HG03378 (cell line): ENCODE measurements around the gene TMEM181.

Source experiments
- ATAC-seq: cut with Tn5 transposase; IDR thresholded peaks from one replicate; pipeline ENCODE4 v1.9.1; 2021; ENCODE audit warnings: mild to moderate bottlenecking, moderate library complexity; ENCODE audit not compliant: unreplicated experiment

The TMEM181 gene

DNA sequence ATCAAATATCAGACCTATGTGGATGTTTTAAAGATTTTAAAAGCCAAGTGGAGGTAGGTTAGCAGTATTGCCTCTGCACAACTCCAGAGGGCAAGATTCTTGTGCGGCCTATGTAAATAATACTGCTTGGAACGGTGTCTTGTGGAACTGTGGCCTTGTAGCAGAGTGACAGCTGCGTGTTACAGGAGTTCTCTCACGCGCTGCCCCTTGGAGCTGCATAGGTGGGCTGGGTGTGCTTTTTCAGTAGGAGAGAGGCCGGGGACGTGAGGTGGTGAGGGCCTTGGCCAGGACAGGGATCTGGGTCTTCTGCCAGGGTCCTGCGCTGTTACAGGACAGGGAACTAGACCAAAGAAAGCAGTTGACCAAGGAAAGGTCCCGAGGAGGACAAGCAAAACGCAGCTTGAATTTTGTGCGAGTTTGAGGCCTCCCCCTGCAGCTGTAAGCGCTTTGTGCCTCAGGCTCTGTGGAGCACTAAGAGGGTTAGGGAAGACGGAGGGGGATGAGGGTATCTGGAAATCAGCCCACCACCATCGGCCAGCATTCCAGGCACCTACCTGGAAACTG, 1.5 kb downstream of the TMEM181 start:
- ATAC-seq = no peak

DNA sequence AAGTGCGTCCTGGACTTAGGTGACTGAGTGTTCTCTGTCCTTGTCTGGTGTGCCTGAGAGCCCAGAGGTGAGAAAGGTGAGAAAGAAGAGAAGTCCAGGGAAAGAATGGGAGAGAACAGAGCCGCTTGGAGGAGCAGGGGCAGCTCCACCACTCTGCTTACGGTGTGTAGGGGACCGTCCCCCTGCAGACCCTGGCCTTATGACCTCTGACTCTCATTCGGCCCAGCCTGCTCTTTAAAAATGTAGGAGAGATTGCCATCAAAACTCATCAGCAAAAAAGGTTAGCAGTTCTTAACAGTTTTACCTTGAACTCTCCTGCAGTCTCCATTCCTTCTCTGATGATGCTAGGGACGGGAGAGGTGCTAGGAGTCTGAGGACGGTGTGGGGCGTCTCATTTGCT, 2.0 kb downstream of the TMEM181 start:
- no peak for ATAC-seq

DNA sequence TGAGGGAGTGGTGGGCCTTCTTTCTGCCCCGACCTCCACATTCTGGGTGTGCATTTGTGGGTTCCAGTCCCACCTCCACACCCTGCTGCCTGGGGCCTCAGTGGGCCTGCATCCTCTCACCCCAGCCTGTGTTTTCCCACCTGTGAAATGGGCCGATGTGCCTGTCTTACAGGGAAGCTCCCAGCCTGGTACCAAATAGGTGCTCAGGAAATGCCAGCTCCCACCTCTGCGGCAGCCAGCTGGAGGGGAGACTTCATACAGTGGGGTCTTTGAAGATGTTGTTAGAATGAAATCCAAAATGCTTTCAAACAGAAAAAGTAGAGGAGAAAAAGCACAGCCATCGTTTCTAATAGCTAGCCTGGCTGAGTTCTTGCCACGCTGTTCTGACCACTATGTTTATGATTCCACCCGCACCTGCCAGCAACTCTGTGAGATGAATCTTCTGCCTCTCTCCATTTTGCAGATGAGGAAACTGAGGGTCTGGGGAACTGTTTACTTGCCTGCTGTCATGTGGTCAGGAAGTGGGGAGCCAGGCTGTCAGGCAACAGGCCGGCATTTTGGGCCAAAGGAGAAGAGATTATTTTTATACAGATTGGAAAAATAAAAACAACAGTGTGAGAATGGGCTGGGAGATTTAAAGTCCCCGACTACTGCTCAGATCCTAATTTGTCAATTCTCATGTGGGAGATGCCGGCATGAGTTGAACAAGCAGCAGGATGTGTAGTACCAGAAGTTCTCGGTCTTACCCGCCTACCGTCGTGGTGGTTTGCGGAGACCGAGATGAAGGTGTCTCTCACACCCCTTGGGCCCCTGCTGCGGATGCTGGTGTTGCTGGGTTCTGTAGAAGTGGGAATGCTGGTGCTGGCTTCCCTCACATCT, 4.6 kb downstream of the TMEM181 start:
- ATAC-seq = no peak

DNA sequence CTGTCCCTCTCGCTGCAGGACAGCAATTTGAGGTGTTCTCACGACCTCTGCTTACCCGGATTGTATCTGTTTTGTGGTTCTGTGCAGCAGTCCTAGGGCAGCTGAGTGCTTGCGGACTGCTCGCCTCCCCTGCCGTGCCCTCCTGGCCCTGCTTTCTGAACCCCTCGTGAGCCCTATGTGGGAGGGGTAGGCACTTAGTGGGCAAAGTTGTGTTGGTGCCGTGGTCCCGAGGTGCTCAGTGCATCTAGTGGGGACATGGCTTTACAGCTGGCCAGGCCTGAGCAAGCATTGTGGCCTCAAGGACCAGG, 5.2 kb downstream of the TMEM181 start:
- ATAC-seq = no peak

DNA sequence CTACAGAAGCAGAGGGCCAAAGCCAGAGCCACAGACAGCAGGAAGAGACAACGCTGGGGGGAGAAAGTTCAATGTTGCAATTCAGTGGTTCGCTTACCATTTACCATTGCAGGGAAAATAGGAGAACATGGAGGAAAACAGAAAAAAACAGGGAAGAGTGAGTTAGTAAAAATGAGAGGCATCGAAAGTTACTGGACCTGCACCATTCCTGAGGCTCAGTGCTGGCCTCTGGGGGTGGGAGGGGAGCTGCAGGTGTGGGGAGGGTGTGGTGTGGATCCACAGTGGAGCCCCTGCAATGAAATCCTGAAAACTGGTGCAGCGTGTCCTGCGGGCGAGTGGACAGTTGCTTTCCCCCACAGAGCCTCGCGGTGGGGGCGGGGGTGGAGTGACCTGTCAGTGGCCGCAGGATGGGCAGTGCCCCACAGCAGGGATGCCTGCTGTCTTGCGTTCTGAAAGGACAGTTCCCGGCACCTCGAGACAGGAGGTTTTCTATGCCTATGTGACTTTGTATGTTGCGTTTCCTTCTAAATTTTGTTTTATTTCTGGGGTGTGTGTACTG, 5.7 kb downstream of the TMEM181 start:
- no peak for ATAC-seq

DNA sequence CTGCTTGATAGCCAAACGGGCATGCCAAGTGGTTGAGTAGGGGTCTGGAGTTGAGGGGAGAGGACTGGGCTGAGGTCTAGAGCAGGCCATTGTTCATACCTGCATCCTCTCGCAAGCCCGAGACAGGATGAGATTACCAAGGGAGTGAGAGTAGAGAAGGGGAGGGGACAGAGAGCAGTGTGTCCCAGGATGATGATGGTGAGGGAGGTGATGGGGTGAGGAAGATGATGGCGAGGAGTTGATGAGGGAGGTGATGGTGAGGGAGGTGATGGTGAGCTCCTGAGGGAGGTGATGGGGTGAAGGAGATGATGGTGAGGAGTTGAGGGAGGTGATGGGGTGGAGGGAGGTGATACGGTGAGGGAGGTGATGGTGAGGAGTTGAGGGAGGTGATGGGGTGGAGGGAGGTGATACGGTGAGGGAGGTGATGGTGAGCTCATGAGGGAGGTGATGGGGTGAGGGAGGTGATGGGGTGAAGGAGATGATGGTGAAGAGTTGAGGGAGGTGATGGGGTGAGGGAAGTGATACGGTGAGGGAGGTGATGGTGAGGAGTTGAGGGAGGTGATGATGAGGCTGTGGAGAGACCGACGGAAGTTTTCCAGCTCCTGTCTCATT, 6.4 kb downstream of the TMEM181 start:
- ATAC-seq = no peak

DNA sequence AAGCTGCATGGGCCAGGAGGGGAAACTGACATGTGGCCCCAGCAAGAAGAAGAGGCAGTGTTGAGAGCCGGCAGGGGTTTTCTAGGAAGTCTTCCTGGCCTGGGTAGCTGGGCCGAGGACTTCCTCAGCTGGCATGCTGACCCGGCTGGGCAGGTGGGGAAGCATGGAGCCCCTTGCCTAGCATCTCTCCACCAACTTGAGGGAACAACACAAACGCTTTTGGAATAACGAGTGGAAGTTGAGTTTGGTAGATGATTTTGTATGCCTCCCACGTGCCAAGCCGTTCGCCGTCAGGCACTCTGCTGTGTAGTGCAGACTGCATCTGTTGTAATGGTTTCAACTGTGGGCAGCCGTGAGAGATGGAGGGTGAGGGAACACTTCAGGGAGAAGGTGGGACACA, 7.3 kb downstream of the TMEM181 start:
- no peak for ATAC-seq

DNA sequence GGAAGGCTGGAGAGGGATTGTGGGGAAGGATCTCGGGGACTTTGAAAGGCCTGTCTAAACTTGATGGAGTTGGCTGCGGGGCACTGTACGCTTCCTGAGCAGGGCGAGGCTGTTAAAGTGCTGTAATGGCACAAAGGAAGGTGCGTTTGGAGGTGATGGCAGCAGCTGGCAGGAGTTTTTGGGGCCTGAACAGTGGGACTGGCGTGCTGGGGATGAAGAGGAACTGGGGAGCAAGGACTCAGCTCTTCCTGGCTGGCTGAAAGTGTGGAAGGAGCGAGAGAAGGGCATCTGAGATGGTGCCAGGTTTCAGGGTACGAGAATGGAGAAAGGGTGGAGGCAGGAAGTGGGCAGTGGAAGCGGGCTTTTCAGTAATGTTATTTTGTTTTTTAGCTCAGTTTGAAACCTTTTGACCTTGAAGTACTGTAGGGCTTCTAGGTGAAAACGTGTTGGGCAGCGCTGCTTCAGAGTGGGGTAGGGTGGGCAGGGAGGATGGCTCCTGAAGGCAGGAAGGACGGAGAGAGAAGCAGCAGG, 8.0 kb downstream of the TMEM181 start:
- no peak for ATAC-seq

DNA sequence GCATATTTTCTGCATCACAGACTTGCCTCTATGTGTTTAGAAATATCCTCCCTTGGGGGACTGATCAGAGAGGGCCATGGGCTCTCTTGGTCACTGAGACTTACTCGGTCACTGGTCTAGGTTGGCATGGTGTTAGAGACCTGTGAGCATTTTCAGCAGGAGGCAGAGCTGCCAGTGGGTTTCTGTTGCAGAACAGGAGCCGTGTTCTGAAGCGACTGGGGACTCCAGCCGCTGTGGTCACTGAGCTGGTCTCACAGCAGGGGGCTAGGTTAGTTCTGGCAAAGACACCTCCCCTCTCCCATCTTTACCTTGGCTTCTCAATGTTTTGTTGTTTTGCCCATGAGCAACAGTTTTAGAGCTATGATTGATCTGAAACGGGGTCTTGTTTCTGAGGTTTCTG, 8.7 kb downstream of the TMEM181 start:
- no peak for ATAC-seq

DNA sequence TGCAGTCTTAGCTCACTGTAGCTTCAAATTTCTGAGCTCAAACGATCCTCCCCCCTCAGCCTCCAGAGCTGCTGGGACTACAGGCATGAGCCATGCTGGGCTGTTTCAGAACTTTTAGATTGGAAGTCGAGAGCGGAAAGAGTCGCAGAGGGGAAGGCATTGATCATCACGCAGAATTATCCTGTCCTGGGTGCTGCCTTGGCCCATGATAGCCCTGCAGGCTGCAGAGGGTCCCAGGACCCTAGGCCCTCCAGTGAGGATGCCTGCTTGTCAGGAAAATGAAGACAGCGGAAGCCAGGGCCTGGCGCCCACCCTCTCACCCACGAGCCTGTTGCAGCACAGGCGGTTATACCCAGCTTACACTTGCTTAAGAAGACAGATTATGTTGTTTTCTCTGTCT, 9.1 kb downstream of the TMEM181 start:
- no peak for ATAC-seq

DNA sequence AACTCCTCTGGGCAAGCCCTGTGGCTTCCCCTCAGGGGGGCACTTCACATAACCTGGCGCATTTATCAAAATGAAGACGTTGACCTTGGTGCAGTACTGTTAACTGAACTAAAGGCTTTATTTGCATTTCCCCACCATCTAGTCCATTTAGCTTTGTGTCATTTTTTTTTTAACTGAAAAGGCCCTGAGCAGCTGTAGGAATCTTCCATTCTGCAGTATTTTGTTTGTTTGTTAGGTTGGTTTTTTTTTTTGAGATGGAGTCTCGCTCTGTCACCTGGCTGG, 10.7 kb downstream of the TMEM181 start:
- no peak for ATAC-seq

DNA sequence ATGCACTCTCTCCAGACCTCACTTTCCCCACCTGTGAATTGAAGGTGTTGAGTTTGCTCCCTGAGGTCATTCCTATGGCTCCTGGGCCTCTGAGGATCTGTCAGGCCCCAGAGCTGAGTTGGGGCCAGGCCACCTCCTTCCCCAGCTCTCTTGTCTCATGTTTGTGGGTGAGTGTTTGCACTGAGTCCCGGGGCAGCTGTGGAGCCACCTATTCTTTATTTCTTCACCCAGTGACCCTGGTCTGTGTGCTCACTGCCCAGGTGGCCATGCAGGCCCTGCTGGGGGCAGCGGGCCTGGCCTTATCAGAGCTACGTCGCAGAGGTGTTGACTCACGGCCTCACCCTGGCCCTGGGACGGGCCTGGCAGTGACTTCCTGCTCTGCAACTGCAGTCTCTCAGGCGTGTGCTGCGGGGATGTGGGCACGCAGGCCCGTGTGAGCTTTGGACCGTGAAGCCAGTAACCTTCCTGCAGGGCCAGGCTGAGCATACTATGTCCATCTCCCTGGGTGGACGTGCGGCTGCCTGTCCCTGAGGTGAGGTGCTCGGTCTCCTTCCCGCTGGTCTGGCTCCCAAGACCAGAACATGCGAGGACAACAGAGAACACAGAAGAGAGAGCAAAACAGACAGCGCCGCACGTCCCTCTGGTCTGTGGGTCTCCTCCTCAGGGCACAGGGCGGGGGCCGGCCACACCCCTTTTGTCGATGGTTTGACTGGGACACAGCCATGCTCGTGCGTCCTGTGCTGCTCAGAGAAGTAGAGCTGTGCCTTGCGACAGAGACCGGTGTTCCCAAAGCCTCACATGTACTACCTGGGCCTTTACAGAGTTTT, 12.1 kb downstream of the TMEM181 start:
- ATAC-seq = no peak

DNA sequence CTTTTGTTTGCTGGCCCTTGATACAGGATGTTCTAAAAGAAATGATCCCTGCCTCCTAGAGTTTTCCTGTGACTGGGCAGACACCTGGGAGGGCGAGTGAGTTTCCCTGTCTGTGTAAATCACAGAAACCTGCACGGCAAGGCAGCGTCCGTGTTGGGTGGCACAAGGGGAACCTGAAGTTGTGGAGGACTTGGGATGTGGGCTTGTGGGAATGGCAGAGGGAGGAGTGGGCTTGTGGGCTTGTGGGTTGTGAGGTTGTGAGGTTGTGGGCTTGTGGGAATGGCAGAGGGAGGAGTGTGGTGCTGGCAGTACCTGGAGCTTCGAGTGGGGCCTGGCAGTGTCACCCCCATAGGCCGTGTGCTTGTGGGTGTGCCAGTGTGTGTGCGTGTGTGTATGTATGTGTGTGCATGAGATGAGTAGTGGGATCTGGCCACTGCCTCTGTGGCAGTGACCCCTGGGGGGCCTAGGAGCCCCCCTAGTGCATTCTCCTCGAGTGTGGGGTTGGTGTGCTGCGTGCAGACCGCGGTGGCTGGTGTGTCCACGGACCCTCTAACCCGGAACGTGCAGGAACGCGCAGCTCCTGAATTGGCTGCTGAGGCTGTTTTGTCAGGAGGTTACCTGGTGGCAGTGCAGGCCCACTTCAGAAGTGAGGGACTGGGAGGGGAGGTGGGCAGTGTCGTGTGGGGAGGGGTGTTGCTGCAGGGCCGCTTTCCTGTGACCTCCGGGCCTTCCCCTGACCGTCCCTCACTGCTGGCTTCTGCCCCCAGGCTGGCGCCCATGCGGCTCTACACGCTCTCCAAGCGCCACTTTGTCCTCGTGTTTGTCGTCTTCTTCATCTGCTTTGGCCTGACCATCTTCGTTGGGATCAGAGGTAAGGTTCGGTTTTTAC, 13.0 kb downstream of the TMEM181 start:
- ATAC-seq = no peak

DNA sequence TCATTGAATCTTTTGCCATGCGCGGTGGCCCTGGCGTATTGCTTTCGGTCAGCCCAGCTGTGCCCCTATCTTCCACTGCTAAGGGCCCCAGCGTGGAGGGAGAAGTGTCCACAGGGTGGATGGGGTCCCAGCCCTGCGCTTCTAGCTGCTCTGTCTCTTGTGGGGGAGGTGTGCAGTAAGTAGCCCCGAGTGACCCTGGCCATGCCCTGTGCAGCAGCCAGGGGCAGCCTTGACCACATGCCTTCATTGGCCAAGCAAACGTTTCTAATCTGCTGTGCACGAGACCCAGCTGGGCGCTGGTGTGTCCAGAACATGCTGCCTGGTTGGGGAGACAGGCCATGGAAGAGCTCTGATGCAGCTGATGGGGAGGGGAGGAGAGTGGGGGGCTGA, 13.6 kb downstream of the TMEM181 start:
- no peak for ATAC-seq

DNA sequence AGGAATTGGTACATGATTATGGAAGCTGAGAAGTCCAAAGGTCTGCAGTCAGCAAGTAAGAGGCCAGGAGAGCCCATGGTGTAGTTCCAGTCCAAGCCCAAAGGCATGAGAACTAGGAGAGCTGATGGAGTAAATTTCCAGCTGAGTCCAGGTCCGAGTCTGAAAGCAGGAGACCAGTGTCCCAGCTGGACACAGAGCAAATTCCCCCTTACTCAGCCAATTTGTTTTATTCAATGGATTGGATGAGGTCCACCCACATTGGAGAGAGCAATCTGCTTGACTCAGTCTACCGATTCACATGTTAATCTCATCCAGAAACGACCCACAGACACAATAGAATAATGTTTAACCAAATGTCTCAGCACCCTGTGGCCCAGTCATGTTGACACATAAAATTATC, 14.9 kb downstream of the TMEM181 start:
- no peak for ATAC-seq

DNA sequence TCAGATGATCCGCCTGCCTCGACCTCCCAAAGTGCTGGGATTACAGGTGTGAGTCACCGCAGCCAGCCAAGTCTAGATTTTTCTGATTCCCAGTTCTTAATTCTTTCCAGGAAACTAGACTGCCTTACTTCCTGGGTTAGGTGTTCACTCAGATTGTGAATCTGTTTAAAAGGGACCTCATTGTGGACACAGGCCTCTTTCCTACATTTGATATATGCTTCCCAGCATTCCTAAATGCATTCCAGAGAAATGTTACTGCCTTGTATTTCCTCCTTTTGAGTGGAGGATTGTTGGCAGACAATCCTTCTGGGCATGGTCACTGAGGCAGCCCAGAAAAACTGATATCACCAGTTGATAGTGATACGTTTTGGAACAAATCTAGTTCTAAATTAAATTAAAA, 15.7 kb downstream of the TMEM181 start:
- no peak for ATAC-seq

DNA sequence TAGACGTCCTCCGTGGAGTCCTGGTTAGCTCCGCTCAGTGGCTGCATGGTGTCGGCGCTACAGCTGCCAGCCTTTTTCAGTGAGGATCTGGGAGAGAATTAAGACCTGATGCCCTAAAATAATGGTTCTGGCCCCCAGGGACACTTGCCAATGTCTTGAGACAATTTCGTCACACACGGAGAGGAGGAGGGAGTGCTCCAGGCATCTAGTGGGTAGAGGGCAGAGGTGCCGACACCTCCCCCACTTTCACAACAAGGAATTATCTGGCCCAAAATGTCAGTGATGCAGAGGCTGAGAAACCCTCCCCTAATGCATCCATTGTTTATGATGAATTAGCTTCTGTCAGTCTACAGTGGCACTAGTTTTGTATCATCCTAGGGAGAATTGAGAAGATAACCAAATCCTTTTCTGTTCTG, 24.4 kb downstream of the TMEM181 start:
- no peak for ATAC-seq

DNA sequence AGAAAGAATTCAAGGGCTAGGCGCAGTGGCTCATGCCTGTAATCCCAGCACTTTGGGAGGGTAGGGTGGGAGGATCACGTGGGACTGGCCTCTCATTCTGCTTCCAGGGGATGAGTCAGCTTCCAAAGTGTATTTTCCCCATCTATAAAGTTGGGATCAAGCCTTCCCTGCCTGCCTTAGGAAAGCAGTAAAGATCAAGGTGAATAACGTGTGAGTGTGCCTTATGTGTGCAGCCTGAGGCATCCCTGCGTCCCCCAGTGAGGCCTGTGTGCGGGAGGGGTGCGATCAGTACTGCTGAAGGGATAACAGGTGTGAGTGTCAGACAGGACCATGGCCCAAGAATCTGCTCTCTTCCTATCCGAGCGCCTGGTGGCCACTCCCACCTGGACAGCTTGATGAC, 26.8 kb downstream of the TMEM181 start:
- ATAC-seq = no peak

DNA sequence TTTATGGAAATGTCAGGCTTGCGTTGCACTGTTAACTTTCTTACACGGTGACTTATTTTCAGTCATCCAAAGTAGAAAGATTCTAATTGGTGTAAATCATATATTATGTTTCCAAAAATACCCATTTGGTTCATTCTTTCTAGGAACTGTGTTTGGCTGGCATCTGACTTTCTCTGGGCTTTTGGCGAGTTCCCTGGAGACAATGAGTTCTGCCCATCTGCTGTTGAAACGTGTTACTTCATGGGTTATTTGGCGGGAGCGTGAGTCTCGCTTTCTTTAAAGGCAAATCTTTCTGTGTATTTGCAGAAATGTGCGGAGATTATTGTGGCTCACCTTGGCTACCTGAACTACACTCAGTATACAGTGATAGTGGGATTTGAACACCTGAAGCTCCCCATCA, 29.5 kb downstream of the TMEM181 start:
- no peak for ATAC-seq

DNA sequence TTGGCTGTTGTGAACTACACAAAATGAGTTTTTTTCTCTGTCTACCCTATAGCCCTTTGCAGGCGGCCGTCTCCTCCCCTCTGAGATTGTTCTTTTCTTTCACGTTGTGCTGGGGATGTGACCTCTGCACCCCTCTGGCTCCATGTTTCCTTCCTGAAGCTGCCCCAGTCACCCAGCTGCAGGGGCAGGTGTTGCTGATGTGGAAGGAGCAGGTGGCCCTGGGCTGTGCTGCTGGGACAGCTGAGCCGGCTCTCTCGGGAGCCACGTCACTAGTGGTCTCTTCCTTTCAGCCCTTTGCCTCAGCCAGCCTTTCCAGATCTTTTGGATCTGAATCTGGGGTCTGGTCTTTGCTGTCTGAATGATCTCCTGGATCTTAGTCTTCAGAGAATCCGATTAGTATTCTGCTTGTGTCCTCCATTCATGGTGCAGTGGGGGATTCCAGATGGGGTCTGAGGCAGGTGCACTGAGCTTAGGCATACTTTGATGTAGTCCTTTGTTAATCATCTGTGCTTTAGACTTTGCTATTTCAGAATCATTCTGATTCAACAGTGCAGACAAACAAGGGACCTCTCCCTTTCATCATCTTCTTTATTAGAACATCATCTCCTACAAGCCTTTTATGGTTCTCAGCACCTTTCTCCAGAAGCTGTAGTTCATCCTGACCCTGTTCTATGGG, 31.4 kb downstream of the TMEM181 start:
- no peak for ATAC-seq
